Right ventricle myocardium superior (tissue), 1 donor: Measurements from ENCODE around the gene MDP1. TPM values are rescaled to one million over a fixed set of nuclear protein-coding genes. Genes with fewer than 3 reads are reported as not detected.
"Not testable (repeated sequence)": the region's sequence is repeated elsewhere in the genome, so short reads cannot be mapped to it uniquely, and the experiment has no call there.

Experiments
- ATAC-seq: fragments of 200-7000 bp; cut with Tn5 transposase; one replicate; pipeline ENCODE4 v1.9.1; 2020; ENCODE audit warnings: mild to moderate bottlenecking; ENCODE audit not compliant: poor library complexity
- DNase-seq: peaks from one replicate; pipeline ENCODE4 v3.0.0-alpha.2; 2020
- intact Hi-C: fragments of 100-400 bp; cut with DNase I; formaldehyde crosslinking; loops from one replicate; pipeline ENCODE4 v1.11.2; 2022
- total RNA-seq: library from RNA; stranded (reverse); fragmentation: NEBNext Ultra II Directional; extraction: Animal tissue kit (Norgen Biotek cat#: 25700); gene quantifications from one replicate; pipeline ENCODE4 v1.2.1, GENCODE V29; 2021
- donor health status: DM: no; HTN: yes; CAD: no; lungs with severe emphysema.

MDP1 gene
- total RNA-seq, 1 donor from 2014 or later = 18.9 TPM

- intact Hi-C loops = no loop called here
- no peak for DNase-seq
- ATAC-seq = no peak
Measured at GRCh38 chr14:24207625-24208024, 8.2 kb downstream of the MDP1 start.

- intact Hi-C loops = no loop called here
- no peak for ATAC-seq
- no peak for DNase-seq
Measured at GRCh38 chr14:24207104-24207551, 8.7 kb downstream of the MDP1 start.

- DNase-seq (no peak), ATAC-seq (no peak)
- intact Hi-C loops = no loop called here
Measured at GRCh38 chr14:24206260-24207103, 9.4 kb downstream of the MDP1 start.

- DNase-seq = no peak
- intact Hi-C loops = no loop called here
- ATAC-seq = no peak
Measured at GRCh38 chr14:24204163-24205146, 11.4 kb downstream of the MDP1 start.

GRCh38 chr14:24203249-24203886 is 12.5 kb downstream of the MDP1 start:
- DNase-seq, intact Hi-C loops, ATAC-seq: not testable (repeated sequence)

- DNase-seq, intact Hi-C loops, ATAC-seq: not testable (repeated sequence)
Measured at GRCh38 chr14:24202538-24202937, 13.3 kb downstream of the MDP1 start.

- DNase-seq (no peak), ATAC-seq (no peak)
- intact Hi-C loops = no loop called here
Measured at GRCh38 chr14:24198814-24199524, 16.9 kb downstream of the MDP1 start.

- intact Hi-C loops = no loop called here
- no peak for DNase-seq
- ATAC-seq = no peak
Measured at GRCh38 chr14:24197056-24197450, 18.8 kb downstream of the MDP1 start.

- no peak for DNase-seq
- ATAC-seq = peak; percentile 28
- intact Hi-C loops = no loop called here
Measured at GRCh38 chr14:24196071-24197055, 19.5 kb downstream of the MDP1 start.

- DNase-seq = peak; percentile 94
- ATAC-seq = peak; percentile 98
- intact Hi-C loops = no loop called here
Measured at GRCh38 chr14:24195186-24196070, 20.4 kb downstream of the MDP1 start, which contains the start of gene TM9SF1. Gene TM9SF1, minus strand, starts transcription at chr14:24195441. Its CDS starts 422 bp downstream, at chr14:24195019.

- intact Hi-C loops = no loop called here
Measured at GRCh38 chr14:24194873-24195185, 21.0 kb downstream of the MDP1 start.

GRCh38 chr14:24194186-24194872 is 21.5 kb downstream of the MDP1 start:
- DNase-seq (no peak), ATAC-seq (no peak)
- intact Hi-C loops = no loop called here

More at GRCh38 chr14:24194873-24195185, 21.0 kb downstream of the MDP1 start:
- ATAC-seq (no peak), DNase-seq (no peak)

- ATAC-seq = no peak
- intact Hi-C loops = no loop called here
- no peak for DNase-seq
Measured at GRCh38 chr14:24192933-24193332, 22.9 kb downstream of the MDP1 start.

- ATAC-seq (no peak), DNase-seq (no peak)
Measured at GRCh38 chr14:24190416-24190815, 25.4 kb downstream of the MDP1 start.

GRCh38 chr14:24189460-24189859 is 26.4 kb downstream of the MDP1 start:
- intact Hi-C loops = no loop called here
- DNase-seq = no peak
- ATAC-seq = no peak

More at GRCh38 chr14:24190416-24190815, 25.4 kb downstream of the MDP1 start:
- intact Hi-C loops = no loop called here

- DNase-seq = no peak
- ATAC-seq = no peak
- intact Hi-C loops = no loop called here
Measured at GRCh38 chr14:24189059-24189375, 26.8 kb downstream of the MDP1 start.
